ENCODE results near the gene ABCF3. TPM values are rescaled to one million over a fixed set of nuclear protein-coding genes. Genes with fewer than 3 reads are reported as not detected.
"Not testable (repeated sequence)": the region's sequence is repeated elsewhere in the genome, so short reads cannot be mapped to it uniquely, and the experiment has no call there.

The ABCF3 gene
- total RNA-seq: 52.1 and 69.1 TPM in 2 replicates

- no peak for DNase-seq (ENCODE audit: low read depth, low spot score)
These were observed at the start of gene ABCF3 for GRCh38 chr3:184186184-184186901. Gene ABCF3 (plus strand): TSS chr3:184186199. CDS start chr3:184186208, 9 bp downstream.

- no peak for DNase-seq (ENCODE audit: low read depth, low spot score)
These were observed 45.6 kb upstream of the ABCF3 start for GRCh38 chr3:184140436-184140835.

GRCh38 chr3:184142199-184142598, 43.8 kb upstream of the ABCF3 start:
- no peak for DNase-seq (ENCODE audit: low read depth, low spot score)

- DNase-seq (ENCODE audit: low read depth, low spot score): no peak
These were observed 42.7 kb upstream of the ABCF3 start for GRCh38 chr3:184143327-184143726.

- DNase-seq (ENCODE audit: low read depth, low spot score): no peak
These were observed 41.5 kb upstream of the ABCF3 start for GRCh38 chr3:184144505-184144904.

- no peak for DNase-seq (ENCODE audit: low read depth, low spot score)
These were observed 40.9 kb upstream of the ABCF3 start for GRCh38 chr3:184145111-184145524.

GRCh38 chr3:184145751-184146270, 40.2 kb upstream of the ABCF3 start:
- DNase-seq (ENCODE audit: low read depth, low spot score): no peak

GRCh38 chr3:184148076-184148475, 37.9 kb upstream of the ABCF3 start:
- DNase-seq (ENCODE audit: low read depth, low spot score): no peak

GRCh38 chr3:184149123-184149522, 36.9 kb upstream of the ABCF3 start:
- DNase-seq (ENCODE audit: low read depth, low spot score): no peak

GRCh38 chr3:184149770-184150169, 36.2 kb upstream of the ABCF3 start:
- DNase-seq (ENCODE audit: low read depth, low spot score): not testable (repeated sequence)

GRCh38 chr3:184154885-184155643, 30.9 kb upstream of the ABCF3 start, which contains the start of gene DVL3:
Gene DVL3 (plus strand): TSS chr3:184155377. CDS start chr3:184155636, 259 bp downstream.
- no peak for DNase-seq (ENCODE audit: low read depth, low spot score)

- no peak for DNase-seq (ENCODE audit: low read depth, low spot score)
These were observed 30.1 kb upstream of the ABCF3 start for GRCh38 chr3:184155644-184156521.

GRCh38 chr3:184156522-184156955, 29.5 kb upstream of the ABCF3 start:
- DNase-seq (ENCODE audit: low read depth, low spot score): no peak

- DNase-seq (ENCODE audit: low read depth, low spot score): no peak
These were observed 28.8 kb upstream of the ABCF3 start for GRCh38 chr3:184157206-184157605.

- no peak for DNase-seq (ENCODE audit: low read depth, low spot score)
These were observed 27.6 kb upstream of the ABCF3 start for GRCh38 chr3:184158404-184158803.

GRCh38 chr3:184160456-184160855, 25.5 kb upstream of the ABCF3 start:
- DNase-seq (ENCODE audit: low read depth, low spot score): no peak

- not testable (repeated sequence) for DNase-seq (ENCODE audit: low read depth, low spot score)
These were observed 23.4 kb upstream of the ABCF3 start for GRCh38 chr3:184162571-184163070.

- DNase-seq (ENCODE audit: low read depth, low spot score): no peak
These were observed 21.2 kb upstream of the ABCF3 start for GRCh38 chr3:184164648-184165330.

- no peak for DNase-seq (ENCODE audit: low read depth, low spot score)
These were observed 20.5 kb upstream of the ABCF3 start for GRCh38 chr3:184165543-184165942.

GRCh38 chr3:184166671-184167070, 19.3 kb upstream of the ABCF3 start:
- DNase-seq (ENCODE audit: low read depth, low spot score): no peak

GRCh38 chr3:184167786-184168185, 18.2 kb upstream of the ABCF3 start:
- DNase-seq (ENCODE audit: low read depth, low spot score): no peak
